HK-2 (cell line): Measurements from ENCODE around the gene GAL.

Experiments used
- DNase-seq: peaks from one replicate; pipeline ENCODE4 v3.0.0-alpha.2; 2018; ENCODE audit not compliant: unreplicated experiment

The GAL gene

GRCh38 chr11:68680541-68681231 lies 3.7 kb upstream of the GAL start:
- no peak for DNase-seq

- no peak for DNase-seq
These were observed 1.8 kb upstream of the GAL start for GRCh38 chr11:68682531-68682961.

- no peak for DNase-seq
These were observed 1.2 kb upstream of the GAL start for GRCh38 chr11:68683121-68683520.

GRCh38 chr11:68683536-68684384 lies 584 bp upstream of the GAL start:
- DNase-seq: no peak

GRCh38 chr11:68685656-68686380 lies 1.5 kb downstream of the GAL start:
- no peak for DNase-seq

- DNase-seq: no peak
These were observed 2.1 kb downstream of the GAL start for GRCh38 chr11:68686486-68686885.

GRCh38 chr11:68687311-68687710 lies 3.0 kb downstream of the GAL start:
- no peak for DNase-seq

- no peak for DNase-seq
These were observed 3.6 kb downstream of the GAL start for GRCh38 chr11:68687986-68688385.

- DNase-seq: no peak
These were observed 4.5 kb downstream of the GAL start for GRCh38 chr11:68688881-68689280.

- no peak for DNase-seq
These were observed 5.6 kb downstream of the GAL start for GRCh38 chr11:68689737-68690625.

GRCh38 chr11:68690671-68691401 lies 6.5 kb downstream of the GAL start:
- DNase-seq: no peak

GRCh38 chr11:68691402-68691784 lies 7.0 kb downstream of the GAL start:
- DNase-seq: no peak

- no peak for DNase-seq
These were observed 7.8 kb downstream of the GAL start for GRCh38 chr11:68692115-68692514.

- no peak for DNase-seq
These were observed 8.6 kb downstream of the GAL start for GRCh38 chr11:68692871-68693483.

GRCh38 chr11:68693484-68693882 lies 9.1 kb downstream of the GAL start:
- DNase-seq: no peak

GRCh38 chr11:68694431-68695297 lies 10.3 kb downstream of the GAL start:
- no peak for DNase-seq

- DNase-seq: no peak
These were observed 11.2 kb downstream of the GAL start for GRCh38 chr11:68695531-68695930.

GRCh38 chr11:68698993-68699392 lies 14.6 kb downstream of the GAL start:
- no peak for DNase-seq

GRCh38 chr11:68704887-68705286 lies 20.5 kb downstream of the GAL start:
- no peak for DNase-seq
